Measurements from ENCODE around the gene C12orf50.

C12orf50 gene

GRCh38 chr12:88029093-88029665, at the start of gene C12orf50:
C12orf50 (minus strand) TSS chr12:88029401; CDS start chr12:88026962, 2,439 bp downstream.
- DNase-seq (ENCODE audit: extremely low read depth, low read depth), result no peak
- H3K4me3 ChIP-seq (replicated peaks; ENCODE audit: low read depth, low read length), result no peak within 1 kb of the TSS
- TF ChIP-seq, protein P1, sequence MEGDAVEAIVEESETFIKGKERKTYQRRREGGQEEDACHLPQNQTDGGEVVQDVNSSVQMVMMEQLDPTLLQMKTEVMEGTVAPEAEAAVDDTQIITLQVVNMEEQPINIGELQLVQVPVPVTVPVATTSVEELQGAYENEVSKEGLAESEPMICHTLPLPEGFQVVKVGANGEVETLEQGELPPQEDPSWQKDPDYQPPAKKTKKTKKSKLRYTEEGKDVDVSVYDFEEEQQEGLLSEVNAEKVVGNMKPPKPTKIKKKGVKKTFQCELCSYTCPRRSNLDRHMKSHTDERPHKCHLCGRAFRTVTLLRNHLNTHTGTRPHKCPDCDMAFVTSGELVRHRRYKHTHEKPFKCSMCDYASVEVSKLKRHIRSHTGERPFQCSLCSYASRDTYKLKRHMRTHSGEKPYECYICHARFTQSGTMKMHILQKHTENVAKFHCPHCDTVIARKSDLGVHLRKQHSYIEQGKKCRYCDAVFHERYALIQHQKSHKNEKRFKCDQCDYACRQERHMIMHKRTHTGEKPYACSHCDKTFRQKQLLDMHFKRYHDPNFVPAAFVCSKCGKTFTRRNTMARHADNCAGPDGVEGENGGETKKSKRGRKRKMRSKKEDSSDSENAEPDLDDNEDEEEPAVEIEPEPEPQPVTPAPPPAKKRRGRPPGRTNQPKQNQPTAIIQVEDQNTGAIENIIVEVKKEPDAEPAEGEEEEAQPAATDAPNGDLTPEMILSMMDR (IDR thresholded peaks at IDR 0.05; ENCODE audit: low read depth, low read length, missing control alignments), result no peak

GRCh38 chr12:88067301-88067700, 38.1 kb upstream of the C12orf50 start:
- no peak for DNase-seq (ENCODE audit: extremely low read depth, low read depth)
- TF ChIP-seq, protein P1 (IDR thresholded peaks at IDR 0.05; ENCODE audit: low read depth, low read length, missing control alignments), result no peak
- H3K4me3 ChIP-seq (replicated peaks; ENCODE audit: low read depth, low read length), result no peak overlapping the region

GRCh38 chr12:88063375-88063774, 34.2 kb upstream of the C12orf50 start:
- TF ChIP-seq, protein P1 (IDR thresholded peaks at IDR 0.05; ENCODE audit: low read depth, low read length, missing control alignments), result no peak
- no peak overlapping the region for H3K4me3 ChIP-seq (replicated peaks; ENCODE audit: low read depth, low read length)
- DNase-seq (ENCODE audit: extremely low read depth, low read depth), result no peak

- DNase-seq (ENCODE audit: extremely low read depth, low read depth), result no peak
- TF ChIP-seq, protein P1 (IDR thresholded peaks at IDR 0.05; ENCODE audit: low read depth, low read length, missing control alignments), result no peak
- no peak overlapping the region for H3K4me3 ChIP-seq (replicated peaks; ENCODE audit: low read depth, low read length)
Measured at GRCh38 chr12:88062474-88062873, 33.3 kb upstream of the C12orf50 start.

DNA sequence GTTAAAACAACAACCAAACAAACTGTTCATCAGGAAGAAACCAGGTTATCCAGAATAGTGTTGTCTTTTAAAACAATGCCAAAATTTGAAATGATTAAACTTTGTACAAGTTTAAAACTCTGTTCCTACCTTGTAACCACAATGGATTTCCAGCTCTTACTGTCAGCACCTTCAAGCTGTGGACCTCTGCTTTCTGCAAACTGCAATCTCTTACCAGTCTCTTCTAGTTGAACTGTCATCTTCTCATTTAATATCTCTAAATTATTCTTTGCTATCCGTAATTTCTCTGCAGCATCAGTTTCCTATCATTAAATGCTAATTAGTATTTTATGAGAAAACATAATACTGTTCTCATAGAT, 29.5 kb upstream of the C12orf50 start:
- TF ChIP-seq, protein P1 (IDR thresholded peaks at IDR 0.05; ENCODE audit: low read depth, low read length, missing control alignments), result no peak
- no peak for DNase-seq (ENCODE audit: extremely low read depth, low read depth)
- H3K4me3 ChIP-seq (replicated peaks; ENCODE audit: low read depth, low read length), result no peak overlapping the region

GRCh38 chr12:88057994-88058718, 29.0 kb upstream of the C12orf50 start:
- DNase-seq (ENCODE audit: extremely low read depth, low read depth), result no peak
- TF ChIP-seq, protein P1 (IDR thresholded peaks at IDR 0.05; ENCODE audit: low read depth, low read length, missing control alignments), result no peak
- H3K4me3 ChIP-seq (replicated peaks; ENCODE audit: low read depth, low read length), result no peak overlapping the region

Measured in HFF-Myc (cell line).